MM.1S (cell line): ENCODE data around the gene SYK.

Experiments
- EZH2 ChIP-seq: fragments of 300-600 bp; sonication (generic); optimal IDR thresholded peaks from 2 replicates; pipeline ENCODE3; 2017; ENCODE audit warnings: low read depth, mild to moderate bottlenecking, antibody characterized with exemption, low read length, mixed read lengths
- TF ChIP-seq, protein P1 (sequence below): fragments of 300-600 bp; sonication (generic); IDR thresholded peaks from 2 replicates; pipeline ENCODE4 v1.5.1; 2016; ENCODE audit warnings: antibody characterized with exemption, low read length, mixed read lengths

DNA sequence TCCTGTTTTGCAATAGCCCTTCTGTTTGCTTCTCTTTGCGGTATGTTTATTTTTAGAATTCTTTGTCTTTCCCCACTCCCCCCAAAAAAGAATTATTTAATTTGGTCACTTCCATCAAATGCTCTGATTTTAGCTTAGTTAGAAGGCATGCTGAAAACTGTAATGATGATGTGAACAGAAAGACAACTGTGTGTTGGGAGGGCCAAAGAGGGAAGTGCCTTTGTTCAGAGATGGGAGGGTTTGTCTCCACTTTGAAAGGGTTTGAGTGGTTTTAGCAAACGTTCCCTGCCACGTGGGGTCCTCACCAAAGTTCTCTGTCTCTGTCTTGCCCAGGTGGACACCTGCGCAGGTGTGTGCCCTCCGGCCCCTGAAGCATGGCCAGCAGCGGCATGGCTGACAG is 41.9 kb downstream of the SYK start:
- TF ChIP-seq, protein P1, sequence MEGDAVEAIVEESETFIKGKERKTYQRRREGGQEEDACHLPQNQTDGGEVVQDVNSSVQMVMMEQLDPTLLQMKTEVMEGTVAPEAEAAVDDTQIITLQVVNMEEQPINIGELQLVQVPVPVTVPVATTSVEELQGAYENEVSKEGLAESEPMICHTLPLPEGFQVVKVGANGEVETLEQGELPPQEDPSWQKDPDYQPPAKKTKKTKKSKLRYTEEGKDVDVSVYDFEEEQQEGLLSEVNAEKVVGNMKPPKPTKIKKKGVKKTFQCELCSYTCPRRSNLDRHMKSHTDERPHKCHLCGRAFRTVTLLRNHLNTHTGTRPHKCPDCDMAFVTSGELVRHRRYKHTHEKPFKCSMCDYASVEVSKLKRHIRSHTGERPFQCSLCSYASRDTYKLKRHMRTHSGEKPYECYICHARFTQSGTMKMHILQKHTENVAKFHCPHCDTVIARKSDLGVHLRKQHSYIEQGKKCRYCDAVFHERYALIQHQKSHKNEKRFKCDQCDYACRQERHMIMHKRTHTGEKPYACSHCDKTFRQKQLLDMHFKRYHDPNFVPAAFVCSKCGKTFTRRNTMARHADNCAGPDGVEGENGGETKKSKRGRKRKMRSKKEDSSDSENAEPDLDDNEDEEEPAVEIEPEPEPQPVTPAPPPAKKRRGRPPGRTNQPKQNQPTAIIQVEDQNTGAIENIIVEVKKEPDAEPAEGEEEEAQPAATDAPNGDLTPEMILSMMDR, result no peak
- TF ChIP-seq EZH2, result no peak
